Endometrium (tissue), 2 donors: ENCODE data around the gene DEGS2.
"Not testable (repeated sequence)": the region's sequence is repeated elsewhere in the genome, so short reads cannot be mapped to it uniquely, and the experiment has no call there.

Source experiments
- FAIRE-seq: peaks from 2 replicates; lab custom pipeline; 2012; peaks lifted over from hg19 to GRCh38; lab: Jason Lieb, UNC
- donor health status: control.
- donor health status: control.

Gene DEGS2

GRCh38 chr14:100178691-100179090, 19.2 kb upstream of the DEGS2 start:
- no peak for FAIRE-seq

- FAIRE-seq = no peak
These were observed 17.4 kb upstream of the DEGS2 start for GRCh38 chr14:100176811-100177327.

- FAIRE-seq = no peak
These were observed 13.9 kb upstream of the DEGS2 start for GRCh38 chr14:100173353-100173752.

- no peak for FAIRE-seq
These were observed 13.4 kb upstream of the DEGS2 start for GRCh38 chr14:100172811-100173210.

- FAIRE-seq = no peak
These were observed 11.4 kb upstream of the DEGS2 start for GRCh38 chr14:100170880-100171279.

- no peak for FAIRE-seq
These were observed 9.1 kb upstream of the DEGS2 start for GRCh38 chr14:100168506-100168905.

- no peak for FAIRE-seq
These were observed 6.5 kb upstream of the DEGS2 start for GRCh38 chr14:100165831-100166440.

GRCh38 chr14:100165376-100165775, 5.9 kb upstream of the DEGS2 start:
- no peak for FAIRE-seq

- no peak for FAIRE-seq
These were observed 1.1 kb upstream of the DEGS2 start for GRCh38 chr14:100160534-100160916.

GRCh38 chr14:100159865-100160533, 554 bp upstream of the DEGS2 start:
- FAIRE-seq = no peak

GRCh38 chr14:100158566-100159093, 815 bp downstream of the DEGS2 start:
- FAIRE-seq = no peak

GRCh38 chr14:100157548-100158232, 1.8 kb downstream of the DEGS2 start:
- FAIRE-seq = not testable (repeated sequence)

- no peak for FAIRE-seq
These were observed 2.7 kb downstream of the DEGS2 start for GRCh38 chr14:100156776-100157175.

- peak; percentile 77 for FAIRE-seq
These were observed 3.5 kb downstream of the DEGS2 start for GRCh38 chr14:100155756-100156616.

GRCh38 chr14:100155049-100155621, 4.3 kb downstream of the DEGS2 start:
- FAIRE-seq = no peak

GRCh38 chr14:100153560-100153959, 5.9 kb downstream of the DEGS2 start:
- FAIRE-seq = no peak

GRCh38 chr14:100152091-100152490, 7.4 kb downstream of the DEGS2 start:
- no peak for FAIRE-seq

- no peak for FAIRE-seq
These were observed 8.4 kb downstream of the DEGS2 start for GRCh38 chr14:100150932-100151587.

GRCh38 chr14:100149851-100150611, 9.4 kb downstream of the DEGS2 start:
- no peak for FAIRE-seq
